ENCODE measurements around the gene PDCL2.

DNA sequence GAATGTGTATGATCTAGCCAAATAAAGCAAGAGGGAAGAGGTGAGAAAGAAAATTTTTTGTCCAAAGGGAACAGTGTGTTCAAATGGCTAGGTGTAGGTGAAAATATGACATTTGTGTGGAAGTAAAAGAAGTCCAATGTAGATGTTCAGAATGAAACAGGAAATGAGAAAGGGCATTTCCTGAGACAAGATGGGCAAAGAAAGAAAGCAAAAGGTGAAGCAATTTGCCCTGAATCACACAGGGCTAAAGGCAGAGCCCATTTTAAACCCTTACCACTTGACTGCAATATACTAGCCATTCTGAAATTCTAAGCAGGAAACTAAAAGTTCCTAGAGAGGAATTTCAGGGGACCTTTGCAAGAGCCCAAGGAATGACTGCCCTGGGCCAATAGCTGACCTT lies 81.4 kb downstream of the PDCL2 start:
- TF ChIP-seq POLR2A (IDR thresholded peaks at IDR 0.05), result no peak
- TF ChIP-seq, protein P1, sequence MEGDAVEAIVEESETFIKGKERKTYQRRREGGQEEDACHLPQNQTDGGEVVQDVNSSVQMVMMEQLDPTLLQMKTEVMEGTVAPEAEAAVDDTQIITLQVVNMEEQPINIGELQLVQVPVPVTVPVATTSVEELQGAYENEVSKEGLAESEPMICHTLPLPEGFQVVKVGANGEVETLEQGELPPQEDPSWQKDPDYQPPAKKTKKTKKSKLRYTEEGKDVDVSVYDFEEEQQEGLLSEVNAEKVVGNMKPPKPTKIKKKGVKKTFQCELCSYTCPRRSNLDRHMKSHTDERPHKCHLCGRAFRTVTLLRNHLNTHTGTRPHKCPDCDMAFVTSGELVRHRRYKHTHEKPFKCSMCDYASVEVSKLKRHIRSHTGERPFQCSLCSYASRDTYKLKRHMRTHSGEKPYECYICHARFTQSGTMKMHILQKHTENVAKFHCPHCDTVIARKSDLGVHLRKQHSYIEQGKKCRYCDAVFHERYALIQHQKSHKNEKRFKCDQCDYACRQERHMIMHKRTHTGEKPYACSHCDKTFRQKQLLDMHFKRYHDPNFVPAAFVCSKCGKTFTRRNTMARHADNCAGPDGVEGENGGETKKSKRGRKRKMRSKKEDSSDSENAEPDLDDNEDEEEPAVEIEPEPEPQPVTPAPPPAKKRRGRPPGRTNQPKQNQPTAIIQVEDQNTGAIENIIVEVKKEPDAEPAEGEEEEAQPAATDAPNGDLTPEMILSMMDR (IDR thresholded peaks at IDR 0.05 in 4 of 5, conservative IDR thresholded peaks at IDR 0.05 in 1 of 5), result no peak

Measured in gastrocnemius medialis (tissue), 4 donors.